GM19099 (cell line): Measurements from ENCODE around the gene MBOAT7.
A peak's percentile ranks its signal among the peaks of the same experiment; 100 is the strongest.

ENCODE experiments used
- POLR2A ChIP-seq: IDR thresholded peaks from 3 replicates; pipeline ENCODE4 v1.6.1; 2011; ENCODE audit warnings: low read depth; ENCODE audit not compliant: insufficient read length; ENCODE audit errors: extremely low read depth

The MBOAT7 gene

DNA sequence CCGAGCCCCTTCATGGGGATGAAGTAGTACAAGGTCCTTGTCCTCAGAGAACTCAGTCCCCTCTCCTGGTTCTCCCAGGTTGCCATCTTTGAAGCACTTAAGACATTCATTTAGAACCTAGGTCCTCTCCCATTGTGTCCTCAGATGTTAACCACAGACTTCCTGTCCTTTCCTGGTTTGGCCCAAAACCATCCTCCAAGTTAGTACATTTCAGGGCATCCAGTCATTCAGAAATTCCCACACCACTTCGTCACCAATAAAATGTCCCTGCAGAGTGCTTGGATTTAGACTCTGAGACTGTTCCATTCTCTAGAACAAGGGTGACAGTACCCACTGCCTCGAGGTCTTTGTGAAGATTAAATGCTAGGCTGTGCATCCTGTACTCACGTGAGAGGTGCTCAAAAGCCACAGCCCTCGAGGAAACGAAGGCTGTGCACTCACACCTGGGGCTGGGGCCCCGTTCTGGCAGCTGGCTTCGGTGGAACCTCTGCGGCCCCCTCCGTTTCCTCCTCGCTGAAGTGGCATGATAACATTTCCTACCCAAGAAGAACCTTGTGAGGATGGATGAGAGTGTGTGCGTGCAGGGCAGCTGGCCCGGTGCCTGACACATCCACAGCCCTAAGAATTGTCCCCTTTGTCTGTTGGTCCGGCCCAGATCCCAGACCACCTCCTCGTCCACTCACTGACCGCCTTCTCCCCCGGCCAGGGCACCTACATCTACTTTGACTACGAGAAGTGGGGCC, 34.6 kb downstream of the MBOAT7 start:
- TF ChIP-seq POLR2A: no peak

DNA sequence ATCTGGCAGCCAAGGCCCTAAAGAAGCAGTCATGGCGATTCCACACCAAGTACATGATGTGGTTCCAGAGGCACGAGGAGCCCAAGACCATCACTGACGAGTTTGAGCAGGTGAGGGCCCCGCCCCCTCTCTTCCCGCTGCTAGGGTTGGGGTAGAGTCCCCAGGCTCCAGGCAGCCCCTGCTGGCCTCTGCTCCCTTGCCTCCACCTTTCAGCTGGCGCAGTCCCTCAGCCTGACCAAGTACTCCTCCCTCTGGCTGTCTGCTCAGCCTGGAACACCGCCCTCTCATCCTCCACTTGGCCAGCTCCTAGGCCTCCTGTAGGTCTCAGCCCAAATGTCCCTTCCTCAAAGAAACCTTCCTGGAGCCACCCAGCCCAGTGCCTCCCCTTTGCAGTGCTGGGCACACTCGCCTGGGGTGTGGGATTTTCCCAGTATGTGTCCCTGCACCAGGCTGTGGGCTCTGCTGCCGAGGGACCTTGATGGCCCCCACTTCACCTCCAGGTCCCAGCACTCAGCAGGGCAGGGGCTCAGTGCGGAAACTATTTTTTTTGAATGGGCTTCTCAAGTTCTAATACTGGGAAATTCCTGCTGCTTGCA, 35.6 kb downstream of the MBOAT7 start:
- TF ChIP-seq POLR2A: peak; percentile 27

DNA sequence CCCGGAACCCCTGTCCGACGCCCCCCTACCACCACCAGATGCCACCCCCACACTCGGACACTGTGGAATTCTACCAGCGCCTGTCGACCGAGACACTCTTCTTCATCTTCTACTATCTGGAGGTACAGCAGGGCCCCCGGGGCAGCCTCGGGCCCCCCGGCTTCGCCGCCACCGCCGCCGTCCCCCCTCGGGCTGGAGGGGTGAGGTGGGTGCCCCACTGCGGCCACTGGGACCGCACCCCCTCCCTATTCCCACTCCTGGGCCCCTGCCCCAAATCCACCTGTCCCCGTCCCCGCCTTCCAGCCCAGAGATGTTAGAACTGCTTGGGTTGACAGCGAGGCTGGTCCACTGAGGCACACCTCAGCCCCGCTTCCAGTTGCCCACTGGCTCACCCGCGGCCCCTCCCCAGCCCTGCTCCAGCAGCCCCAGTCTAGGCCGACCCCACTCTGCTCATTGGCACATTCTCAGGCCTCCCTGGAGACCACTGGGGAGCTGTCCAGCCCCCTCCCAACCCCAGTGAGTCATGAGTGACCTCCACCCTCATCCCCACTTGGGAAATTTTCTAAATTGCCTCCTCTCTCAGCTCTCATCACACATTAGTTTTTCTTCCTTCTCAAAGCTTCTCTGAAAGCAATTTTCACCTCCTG, 36.4 kb downstream of the MBOAT7 start:
- TF ChIP-seq POLR2A: no peak

DNA sequence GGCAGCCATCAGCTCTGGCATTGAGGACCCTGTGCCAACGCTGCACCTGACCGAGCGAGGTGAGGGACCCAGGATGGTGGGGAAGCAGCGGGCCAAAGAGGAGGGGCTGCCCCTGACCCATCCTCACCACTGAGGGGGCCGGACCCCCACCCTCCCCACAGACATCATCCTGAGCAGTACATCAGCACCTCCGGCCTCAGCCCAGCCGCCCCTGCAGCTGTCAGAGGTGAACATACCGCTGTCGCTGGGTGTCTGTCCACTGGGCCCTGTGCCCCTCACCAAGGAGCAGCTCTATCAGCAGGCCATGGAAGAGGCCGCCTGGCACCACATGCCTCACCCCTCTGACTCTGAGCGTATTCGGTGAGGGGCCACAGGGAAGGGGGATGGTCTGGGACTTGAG, 37.1 kb downstream of the MBOAT7 start:
- no peak for TF ChIP-seq POLR2A

DNA sequence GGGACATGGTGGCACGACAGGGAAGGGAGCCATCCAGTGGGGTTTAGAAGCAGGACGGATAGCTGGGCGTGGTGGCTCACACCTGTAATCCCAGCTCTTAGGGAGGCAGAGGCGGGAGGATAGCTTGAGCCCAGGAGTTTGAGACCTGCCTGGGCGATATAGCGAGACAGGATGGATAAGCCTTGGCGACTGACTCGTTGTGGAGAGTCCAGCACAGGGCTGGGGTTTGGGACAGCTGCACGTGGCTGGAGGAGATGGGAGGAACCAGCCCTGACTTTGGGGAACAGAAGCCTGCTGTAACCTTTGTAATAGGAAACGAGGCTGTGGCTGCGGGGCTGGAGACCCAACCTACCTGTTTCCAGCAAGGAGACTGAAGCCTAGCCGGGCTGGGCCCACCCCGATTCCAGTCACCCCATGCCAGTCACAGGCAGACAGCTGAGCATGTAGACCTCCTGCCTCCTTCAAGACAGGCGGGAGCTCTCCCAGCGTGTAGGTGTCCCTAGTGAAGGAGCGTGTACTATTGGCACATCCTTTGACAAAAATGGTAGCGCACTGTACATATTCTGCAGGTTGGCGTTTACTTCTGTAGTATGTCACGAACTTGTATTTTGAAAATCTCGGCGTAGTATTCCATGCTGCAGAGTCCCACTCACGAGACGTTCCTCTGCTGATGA, 37.9 kb downstream of the MBOAT7 start:
- TF ChIP-seq POLR2A: no peak

DNA sequence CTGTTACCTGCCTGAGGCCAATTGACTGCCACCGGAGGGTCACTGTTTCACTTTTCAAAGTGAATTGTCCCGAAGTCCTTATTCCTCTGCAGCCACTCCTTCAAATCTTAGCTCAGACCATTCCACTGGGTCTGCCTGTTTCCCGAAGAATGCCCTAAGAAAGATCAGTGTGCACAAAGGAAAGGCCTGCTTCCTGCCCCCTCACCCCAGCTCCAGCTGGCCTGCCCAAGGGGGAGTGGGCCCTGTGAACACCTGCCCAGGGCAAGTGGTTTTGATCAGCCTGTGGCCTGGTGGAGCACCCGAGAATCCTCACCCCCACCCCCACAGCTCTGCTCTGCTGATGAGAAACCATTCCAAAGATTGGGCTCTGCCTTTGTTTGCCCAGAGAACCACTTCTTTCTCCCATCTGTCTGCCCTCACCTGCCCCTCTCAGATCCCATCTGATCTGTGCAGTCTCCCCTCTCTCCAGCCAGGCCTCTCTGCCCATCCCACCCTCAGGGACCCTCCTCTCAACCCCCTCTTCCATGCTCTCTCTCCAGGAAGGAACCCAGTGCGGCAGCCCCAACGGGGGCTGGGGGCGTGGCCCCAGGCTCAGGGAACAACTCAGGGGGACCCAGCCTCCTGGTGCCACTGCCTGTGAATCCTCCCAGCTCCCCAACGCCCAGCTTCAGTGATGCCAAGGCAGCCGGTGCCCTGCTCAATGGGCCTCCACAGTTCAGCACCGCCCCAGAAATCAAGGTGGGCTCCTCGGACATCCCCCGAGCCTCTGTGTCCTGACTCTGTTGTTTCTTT, 40.2 kb downstream of the MBOAT7 start:
- TF ChIP-seq POLR2A: no peak

DNA sequence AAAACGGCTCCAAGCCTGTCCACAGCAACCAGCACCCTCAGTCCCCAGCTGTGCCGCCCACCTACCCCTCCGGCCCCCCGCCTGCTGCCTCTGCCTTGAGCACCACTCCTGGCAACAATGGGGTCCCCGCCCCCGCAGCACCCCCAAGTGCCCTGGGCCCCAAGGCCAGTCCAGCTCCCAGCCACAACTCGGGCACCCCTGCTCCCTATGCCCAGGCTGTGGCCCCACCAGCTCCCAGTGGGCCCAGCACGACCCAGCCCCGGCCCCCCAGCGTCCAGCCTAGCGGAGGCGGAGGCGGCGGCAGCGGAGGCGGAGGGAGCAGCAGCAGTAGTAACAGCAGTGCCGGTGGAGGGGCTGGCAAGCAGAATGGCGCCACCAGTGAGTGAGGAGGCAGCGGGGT, 41.2 kb downstream of the MBOAT7 start:
- TF ChIP-seq POLR2A: no peak

DNA sequence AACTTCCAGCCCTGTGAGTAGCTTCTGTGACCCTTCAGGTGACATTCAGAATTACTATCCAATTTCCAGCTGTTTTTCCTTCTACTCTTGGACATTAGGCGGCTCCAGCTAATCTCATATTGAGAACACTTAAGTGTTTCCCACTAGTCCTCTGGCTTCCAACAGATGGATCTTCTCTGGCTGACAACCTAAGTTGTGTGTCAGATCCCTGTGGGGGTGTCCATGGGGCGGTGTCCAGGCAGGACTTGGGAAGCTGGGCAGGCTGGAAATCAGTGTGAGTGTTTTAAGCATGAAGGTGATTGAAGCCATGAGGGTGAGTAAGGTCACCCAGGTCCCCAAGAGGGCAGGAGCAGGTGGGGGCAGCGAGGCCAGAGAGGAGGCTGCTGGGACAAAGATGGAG, 41.7 kb downstream of the MBOAT7 start:
- TF ChIP-seq POLR2A: no peak

DNA sequence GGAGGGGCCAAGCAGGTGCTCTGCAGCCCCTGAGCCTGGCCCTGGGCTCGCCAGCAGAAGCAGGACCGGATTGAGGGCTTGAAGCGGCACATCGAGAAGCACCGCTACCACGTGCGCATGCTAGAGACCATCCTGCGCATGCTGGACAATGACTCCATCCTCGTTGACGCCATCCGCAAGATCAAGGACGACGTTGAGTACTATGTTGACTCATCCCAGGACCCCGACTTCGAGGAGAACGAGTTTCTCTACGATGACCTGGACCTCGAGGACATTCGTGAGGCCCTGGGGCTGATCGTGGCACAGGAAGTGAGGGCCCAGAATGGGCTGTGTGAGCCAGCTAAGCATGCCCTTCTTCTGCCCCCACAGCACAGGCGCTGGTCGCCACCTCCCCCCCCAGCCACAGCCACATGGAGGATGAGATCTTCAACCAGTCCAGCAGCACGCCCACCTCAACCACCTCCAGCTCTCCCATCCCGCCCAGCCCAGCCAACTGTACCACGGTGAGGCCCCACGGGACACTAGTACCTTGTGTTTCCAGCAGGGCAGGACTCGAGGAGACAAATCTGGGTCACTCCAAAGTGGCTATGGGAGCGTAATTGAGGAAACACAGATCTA, 43.7 kb downstream of the MBOAT7 start:
- TF ChIP-seq POLR2A: no peak

DNA sequence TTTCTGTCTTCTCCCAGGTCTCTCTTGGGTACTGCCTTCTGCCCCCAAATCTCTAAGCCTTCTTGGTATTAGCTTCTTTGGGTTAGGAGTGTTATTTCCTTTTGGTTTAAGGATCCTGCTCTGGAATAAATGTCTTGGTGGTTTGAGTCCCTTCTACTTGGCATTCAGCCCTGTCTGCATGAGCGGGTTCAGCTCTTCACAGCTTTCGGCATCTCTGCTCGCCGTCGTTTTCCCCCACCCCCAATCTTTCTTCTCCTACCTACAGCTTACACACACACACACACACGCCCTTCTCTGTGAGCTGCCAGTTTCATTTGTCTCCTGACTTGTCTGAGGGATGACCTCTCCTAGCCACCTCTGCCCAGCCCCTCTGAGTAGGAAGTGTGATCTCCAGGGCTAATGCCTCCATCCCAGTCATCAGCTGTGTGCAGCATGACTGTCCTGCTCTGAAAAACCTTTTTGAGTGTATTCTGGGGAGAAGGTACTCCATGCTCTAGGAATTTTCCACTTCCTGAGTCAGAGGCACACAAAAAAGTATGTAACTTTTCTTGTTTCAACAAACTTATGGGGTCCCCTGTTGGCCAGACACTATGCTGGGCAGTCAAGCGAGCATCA, 47.1 kb downstream of the MBOAT7 start:
- TF ChIP-seq POLR2A: no peak

DNA sequence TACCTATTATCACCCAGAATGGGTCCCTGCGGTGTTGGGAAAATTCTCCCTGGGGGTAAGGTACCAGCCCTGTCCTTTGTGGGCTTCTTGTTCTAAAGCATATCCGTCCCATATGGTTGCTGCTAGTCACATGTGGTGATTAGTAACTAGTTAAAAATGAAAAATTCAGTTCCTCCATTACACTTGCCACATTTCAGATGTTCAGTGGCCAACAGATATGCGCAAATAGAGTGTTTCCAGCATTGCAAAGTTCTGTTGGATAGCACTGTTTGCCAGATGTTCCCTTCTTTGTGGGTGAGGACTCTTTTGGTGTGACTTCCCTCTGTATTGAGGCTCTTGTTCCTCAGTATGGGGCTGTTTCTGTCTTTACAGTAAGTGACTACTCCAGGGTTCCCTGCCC, 48.0 kb downstream of the MBOAT7 start:
- no peak for TF ChIP-seq POLR2A

DNA sequence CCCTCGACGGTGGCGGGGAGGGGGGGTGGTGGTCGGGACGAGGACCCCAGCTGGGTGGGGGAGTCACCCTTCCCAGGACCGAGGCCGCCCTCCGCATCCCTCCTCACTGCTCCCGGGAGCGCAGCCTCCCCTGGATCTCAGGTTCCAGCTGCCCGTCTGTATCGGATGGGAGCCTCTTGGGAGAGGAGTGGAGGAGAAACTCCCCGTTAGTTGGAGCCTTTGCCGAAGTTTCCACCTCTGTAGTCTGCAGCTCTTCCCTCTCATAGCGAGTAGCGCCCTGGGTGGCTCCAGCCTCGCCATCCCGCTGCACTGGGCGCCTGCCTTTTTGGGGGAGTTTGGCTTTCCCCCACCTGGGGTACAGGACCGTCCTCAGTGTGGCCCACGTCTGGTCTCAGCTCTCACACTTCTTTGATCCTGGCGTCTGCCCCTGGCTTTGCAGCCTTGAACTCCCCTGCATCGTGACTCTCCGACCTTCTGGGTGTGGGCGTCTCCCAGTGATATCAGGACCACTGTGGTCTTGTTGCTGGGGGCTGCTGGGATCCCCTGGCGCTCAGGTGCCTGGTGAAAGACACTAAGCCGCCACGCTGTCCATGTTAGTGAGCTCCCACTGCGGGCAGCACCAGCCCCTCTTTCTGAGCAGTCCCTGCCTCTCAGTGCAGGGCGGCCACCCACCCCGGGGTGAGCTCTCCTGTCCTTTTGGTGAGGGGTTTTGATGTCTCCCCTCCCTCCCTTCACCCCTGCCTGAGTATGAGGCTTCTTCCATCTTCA, 50.7 kb downstream of the MBOAT7 start:
- TF ChIP-seq POLR2A: no peak

DNA sequence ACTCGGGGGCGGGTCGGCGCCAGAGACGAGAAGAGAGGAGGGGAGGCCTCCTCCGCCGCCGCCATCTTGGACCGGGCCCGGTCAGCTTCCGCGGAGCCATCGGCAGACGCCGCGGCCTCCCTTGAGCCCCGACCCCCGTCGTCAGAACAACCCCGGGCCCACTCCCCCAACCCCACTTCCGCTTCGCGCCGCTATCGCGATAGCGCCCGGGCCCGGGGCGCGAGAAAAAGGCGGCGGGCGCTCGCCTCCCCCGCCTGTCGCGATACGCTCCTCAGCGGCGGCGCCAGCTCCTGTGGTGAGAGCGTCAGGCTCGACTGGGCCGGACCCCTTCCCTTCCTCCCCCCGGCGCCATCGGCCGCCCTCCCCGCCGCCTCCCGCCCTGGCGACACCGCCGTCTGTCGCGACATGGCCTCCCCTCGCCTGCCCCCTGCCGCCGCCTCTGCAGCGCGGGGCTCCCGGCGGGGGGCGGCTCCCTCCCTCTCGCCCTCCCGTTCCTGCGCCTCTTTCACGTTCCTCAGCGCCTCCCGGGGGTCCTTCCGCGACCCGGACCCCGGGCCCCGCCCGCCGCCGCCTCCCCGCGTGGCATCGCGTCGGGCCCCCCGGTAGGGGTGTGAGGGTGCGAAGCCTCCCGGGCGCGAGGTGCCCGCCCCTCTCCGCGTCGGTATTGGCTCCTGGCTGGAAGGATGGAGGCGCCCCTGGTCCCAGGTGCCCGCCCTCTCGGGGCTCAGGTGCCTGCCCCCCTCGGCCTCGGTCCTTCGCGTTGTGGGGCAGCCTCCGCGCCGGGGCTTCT, 51.5 kb downstream of the MBOAT7 start, which contains the start of gene CNOT3:
TSS of gene CNOT3 (plus strand) at position 64 of the 790 bp plus-strand sequence. CDS start 5,217 bp downstream, outside the sequence.
- peak; percentile 87 for TF ChIP-seq POLR2A
